Right lobe of liver (tissue), 4 donors: Measurements from ENCODE around the gene SH2B3.

Source experiments
- POLR2A ChIP-seq: fragments of 450-650 bp; IDR thresholded peaks from one replicate; pipeline ENCODE4 v1.6.1; 2017; ENCODE audit warnings: antibody characterized with exemption, mild to moderate bottlenecking
- TF ChIP-seq, protein P1 (sequence below), 4 donors: fragments of 200-600 bp in 3 of 4; fragments of 450-650 bp in 1 of 4; IDR thresholded peaks; one replicate each; pipeline versions ENCODE4 v1.5.1 to v1.8.0; 2016 to 2022; ENCODE audit warnings: antibody characterized with exemption in 4 of 4, mild to moderate bottlenecking in 2 of 4
- donor health status: DM: no; HTN: no; CAD: no.
- donor health status: DM: no; HTN: no; CAD: no.
- donor health status: DM: no; HTN: yes; CAD: no.

DNA sequence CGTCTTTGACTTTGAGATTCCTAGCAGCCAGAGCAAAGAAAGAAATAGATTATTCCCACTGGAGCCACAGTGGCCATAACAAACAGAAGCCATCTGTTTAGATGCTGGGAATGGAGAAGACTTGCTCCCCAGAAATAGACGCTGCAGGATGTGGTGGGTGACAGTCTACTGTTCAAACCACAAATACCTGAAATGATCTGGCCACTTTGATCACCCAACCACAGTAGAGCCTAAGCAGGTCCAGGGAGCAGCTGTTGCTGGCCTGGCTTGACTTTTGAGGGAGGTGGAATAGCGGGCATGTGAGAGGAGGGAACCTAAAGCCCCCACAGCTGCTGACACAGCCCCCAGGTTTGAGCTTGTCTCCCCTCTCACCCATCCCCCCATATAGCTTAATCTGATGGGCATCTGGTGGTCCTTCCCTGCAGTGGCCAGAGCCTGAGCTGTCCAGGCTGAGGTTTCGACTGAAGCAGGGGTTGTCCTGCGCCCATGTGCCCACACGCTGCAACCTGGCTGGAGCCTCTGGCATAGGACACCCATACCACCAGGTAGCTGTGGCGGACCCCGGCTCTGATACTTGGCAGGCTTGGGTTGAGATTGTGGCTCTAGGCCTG lies 38.7 kb downstream of the SH2B3 start:
- TF ChIP-seq, protein P1, sequence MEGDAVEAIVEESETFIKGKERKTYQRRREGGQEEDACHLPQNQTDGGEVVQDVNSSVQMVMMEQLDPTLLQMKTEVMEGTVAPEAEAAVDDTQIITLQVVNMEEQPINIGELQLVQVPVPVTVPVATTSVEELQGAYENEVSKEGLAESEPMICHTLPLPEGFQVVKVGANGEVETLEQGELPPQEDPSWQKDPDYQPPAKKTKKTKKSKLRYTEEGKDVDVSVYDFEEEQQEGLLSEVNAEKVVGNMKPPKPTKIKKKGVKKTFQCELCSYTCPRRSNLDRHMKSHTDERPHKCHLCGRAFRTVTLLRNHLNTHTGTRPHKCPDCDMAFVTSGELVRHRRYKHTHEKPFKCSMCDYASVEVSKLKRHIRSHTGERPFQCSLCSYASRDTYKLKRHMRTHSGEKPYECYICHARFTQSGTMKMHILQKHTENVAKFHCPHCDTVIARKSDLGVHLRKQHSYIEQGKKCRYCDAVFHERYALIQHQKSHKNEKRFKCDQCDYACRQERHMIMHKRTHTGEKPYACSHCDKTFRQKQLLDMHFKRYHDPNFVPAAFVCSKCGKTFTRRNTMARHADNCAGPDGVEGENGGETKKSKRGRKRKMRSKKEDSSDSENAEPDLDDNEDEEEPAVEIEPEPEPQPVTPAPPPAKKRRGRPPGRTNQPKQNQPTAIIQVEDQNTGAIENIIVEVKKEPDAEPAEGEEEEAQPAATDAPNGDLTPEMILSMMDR (IDR thresholded peaks at IDR 0.05), result no peak
- no peak for TF ChIP-seq POLR2A
